SKM-1 (cell line): ENCODE results near the gene LHPP.
A peak's percentile ranks its signal among the peaks of the same experiment; 100 is the strongest.

ENCODE experiments used
- DNase-seq: peaks from one replicate; lab custom pipeline; 2025; ENCODE audit not compliant: unreplicated experiment; lab: John Stamatoyannopoulos, UW

Gene LHPP

GRCh38 chr10:124637746-124638145, 176.1 kb downstream of the LHPP start:
- DNase-seq = no peak

- DNase-seq = no peak
Observed at GRCh38 chr10:124639206-124639605, 177.6 kb downstream of the LHPP start.

DNA sequence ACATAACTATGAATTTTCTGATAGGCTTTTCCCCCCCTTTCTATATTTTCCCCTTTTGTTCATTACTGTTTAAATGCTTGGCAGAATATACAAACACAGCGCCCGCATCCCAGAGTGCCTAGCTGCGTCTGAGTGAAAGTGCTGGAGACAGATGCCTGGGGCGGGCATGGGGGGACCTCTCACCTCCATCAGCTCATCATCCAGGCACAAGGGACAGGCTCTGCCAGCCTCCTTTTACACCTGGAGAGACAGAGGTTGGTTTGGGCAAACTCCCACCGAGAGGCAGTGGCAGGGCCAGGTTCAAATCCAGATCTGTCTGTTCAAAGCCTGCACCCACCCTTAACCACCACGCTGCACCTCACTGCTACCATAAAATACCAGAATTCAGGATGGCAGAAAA, 178.0 kb downstream of the LHPP start:
- DNase-seq = no peak

GRCh38 chr10:124640056-124640455, 178.4 kb downstream of the LHPP start:
- DNase-seq = no peak

- DNase-seq = peak; percentile 93
Observed at GRCh38 chr10:124640538-124641231, 179.1 kb downstream of the LHPP start.

GRCh38 chr10:124641282-124642087, 179.9 kb downstream of the LHPP start:
- peak; percentile 46 for DNase-seq

- DNase-seq = no peak
Observed at GRCh38 chr10:124642088-124642710, 180.6 kb downstream of the LHPP start.

GRCh38 chr10:124643330-124644009, 181.8 kb downstream of the LHPP start:
- no peak for DNase-seq

DNA sequence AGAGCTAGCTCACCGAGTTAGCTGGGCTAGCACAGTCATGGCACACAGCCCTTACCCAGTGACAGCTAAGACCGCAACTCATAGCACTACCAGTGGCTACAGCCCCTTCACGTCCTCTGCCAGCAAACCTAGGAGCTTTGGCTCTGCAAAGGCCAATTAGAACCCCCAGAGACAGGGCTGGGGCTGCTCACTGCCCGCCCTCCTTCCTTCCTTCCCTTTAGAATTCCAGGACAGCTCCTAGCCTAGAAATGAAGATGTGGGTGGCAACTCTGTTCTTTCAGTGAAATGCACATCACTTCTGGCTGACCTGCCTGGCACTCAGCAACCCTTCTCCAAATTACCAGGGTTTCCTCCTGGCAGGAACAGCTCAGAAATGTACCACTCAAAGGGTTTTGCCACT, 182.6 kb downstream of the LHPP start:
- DNase-seq = no peak

DNA sequence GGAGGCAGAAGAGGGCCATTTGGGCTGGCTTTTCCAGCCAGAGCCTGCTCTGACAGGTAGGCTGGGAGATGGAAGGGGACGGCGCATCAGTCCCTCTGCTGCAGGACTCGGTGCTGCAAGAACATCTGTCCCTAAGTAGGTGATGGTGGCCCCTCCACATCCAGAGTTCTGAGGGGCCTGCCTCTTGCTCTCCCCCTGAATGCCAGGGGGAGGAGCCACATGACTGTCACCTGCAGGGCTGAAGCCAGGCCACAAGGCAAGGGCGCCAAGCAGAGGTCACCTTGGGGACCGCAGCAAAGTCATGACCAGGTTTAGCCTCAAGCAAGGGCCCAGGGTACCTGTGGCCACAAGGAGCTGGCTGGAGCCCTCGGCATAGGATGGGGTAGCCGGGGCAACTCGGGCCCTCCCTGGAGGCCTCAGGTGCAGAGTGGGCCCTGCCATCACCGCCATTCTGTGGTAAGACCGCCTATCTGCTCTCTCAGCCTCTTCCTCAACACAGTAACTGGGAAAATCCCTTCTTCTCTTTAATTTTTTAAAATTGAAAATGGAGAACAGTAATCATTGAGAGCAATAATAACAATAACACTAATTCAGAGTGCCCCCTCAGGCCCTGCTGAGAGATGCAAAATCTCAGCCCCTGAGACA, 183.3 kb downstream of the LHPP start:
- DNase-seq = no peak

- DNase-seq = no peak
Observed at GRCh38 chr10:124645467-124646095, 184.0 kb downstream of the LHPP start.

- DNase-seq = no peak
Observed at GRCh38 chr10:124646483-124647352, 185.1 kb downstream of the LHPP start.

- peak; percentile 95 for DNase-seq
Observed at GRCh38 chr10:124647421-124648130, 186.0 kb downstream of the LHPP start.

DNA sequence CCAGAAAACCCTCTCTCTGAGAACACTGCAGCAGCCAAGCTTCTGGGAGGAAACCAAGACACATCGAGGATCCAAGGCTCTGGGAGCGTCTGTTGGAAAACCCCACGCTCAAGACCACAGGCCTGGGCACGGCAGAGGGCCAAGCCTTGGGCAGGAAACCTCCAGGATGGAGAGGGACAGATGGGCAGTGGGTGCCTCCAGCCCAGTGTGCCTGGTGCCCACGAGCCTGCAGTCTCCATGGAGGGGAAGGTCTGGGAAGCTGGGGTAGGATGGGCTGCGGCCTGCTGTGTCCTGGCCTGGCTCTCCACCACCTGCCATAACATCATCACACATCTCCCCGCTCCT, 186.5 kb downstream of the LHPP start:
- no peak for DNase-seq

DNA sequence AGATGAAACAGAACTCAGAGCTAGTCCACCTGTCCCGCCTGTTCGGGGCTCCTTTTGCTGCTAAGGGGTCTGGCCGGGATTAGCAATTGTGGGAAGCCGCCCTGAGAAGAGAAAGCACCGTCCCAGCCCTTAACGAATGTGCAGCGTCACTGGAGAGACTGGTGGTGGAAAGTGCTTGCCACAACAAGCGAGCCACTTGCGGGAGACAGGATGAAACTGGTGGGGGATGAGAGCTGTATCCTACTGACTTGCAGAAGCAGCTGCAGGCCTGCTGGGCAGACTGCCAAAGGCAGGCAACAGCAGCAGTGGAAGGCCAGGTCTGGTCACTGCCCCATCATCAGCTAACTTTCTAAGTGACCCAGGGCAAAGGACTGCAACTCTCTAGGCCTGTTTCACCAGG, 187.1 kb downstream of the LHPP start:
- DNase-seq = peak; percentile 65

- DNase-seq = no peak
Observed at GRCh38 chr10:124649214-124649613, 187.6 kb downstream of the LHPP start.

- no peak for DNase-seq
Observed at GRCh38 chr10:124650263-124650662, 188.6 kb downstream of the LHPP start.

GRCh38 chr10:124650820-124651401, 189.3 kb downstream of the LHPP start:
- DNase-seq = no peak
